LoVo (cell line): Measurements from ENCODE around the gene HEMK1.
A peak's percentile ranks its signal among the peaks of the same experiment; 100 is the strongest.

Experiments
- DNase-seq: peaks from one replicate; pipeline ENCODE4 v3.0.0-alpha.2; 2016; ENCODE audit warnings: low spot score

The HEMK1 gene

DNA sequence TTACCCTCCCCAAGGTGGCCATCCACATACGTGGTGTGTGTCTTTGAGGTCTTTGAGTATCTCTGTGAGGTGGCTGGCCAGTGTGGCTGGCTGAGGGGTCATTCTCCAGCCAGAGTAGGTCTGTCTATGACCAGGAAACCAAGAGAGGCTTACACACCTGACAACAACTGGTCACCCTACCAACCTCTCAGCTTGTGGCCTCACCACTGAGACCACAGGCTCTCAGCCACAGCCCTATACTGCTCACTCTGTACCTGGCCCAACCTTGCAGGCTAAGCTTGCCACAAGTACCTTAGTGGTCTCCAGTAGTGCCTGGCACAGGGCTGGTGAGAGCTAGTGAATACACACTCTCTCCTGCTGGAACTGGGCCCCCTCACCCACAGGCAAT, 5.1 kb downstream of the HEMK1 start:
- DNase-seq = no peak

DNA sequence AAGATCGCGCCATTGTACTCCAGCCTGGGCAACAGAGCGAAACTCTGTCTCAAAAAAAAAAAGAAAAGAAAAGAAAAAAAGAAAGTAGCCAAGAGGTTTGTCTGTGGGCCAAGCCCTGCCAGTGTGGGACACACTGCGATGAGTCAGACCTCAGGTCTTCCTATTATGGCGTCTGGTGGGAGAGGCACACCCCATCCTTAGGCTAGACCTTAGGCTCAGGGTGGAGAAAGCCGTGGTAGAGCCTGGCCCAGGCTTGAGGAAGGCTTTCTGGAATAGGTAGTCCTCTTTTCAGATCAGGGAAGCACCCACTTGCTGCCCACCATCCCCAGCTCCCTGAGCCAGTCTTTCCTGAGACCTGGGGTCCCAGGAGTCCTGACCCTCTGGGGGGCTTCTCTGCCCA, 6.0 kb downstream of the HEMK1 start:
- DNase-seq = no peak

- no peak for DNase-seq
Observed at GRCh38 chr3:50577348-50577747, 8.0 kb downstream of the HEMK1 start.

- DNase-seq = no peak
Observed at GRCh38 chr3:50580683-50581458, 11.5 kb downstream of the HEMK1 start.

GRCh38 chr3:50581459-50581842, 12.1 kb downstream of the HEMK1 start:
- no peak for DNase-seq

GRCh38 chr3:50582083-50582482, 12.8 kb downstream of the HEMK1 start:
- no peak for DNase-seq

DNA sequence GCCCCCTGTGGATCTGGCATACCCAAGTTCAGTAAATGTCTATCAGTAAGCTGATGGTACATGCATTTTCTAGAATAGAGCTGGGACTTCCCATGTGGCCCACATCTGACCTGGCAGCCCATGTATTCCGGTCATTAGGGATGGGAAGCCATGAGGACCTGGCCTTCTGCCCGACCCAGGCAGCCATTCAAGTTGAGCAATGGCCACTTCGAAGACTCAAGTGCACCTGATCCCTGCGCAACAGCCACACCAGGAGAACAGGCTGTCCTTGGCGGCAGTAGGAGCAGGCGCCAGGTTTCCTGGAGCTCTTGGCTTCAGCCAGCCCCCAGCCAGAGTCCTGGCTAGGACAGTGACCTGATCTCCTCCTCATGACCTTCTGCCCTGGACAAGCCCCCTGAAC, 14.6 kb downstream of the HEMK1 start:
- no peak for DNase-seq

DNA sequence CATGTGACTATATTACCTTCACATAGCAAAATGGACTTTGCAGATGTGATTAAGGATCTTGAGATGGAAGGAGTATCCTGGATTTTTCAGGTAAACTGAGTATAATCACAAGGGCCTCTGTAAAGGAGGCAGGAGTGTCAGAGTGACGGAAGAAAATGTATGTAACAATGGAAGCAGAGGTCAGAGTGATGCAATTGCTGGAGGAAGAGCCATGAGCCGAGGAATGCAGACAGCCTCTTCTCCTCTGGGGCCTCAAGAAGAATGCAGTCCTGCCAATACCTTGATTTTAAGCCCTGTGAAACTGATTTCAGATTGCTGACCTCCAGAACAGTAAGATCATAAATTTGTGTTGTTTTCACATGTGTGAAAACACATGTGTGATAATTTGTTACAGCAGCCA, 15.1 kb downstream of the HEMK1 start:
- no peak for DNase-seq

DNA sequence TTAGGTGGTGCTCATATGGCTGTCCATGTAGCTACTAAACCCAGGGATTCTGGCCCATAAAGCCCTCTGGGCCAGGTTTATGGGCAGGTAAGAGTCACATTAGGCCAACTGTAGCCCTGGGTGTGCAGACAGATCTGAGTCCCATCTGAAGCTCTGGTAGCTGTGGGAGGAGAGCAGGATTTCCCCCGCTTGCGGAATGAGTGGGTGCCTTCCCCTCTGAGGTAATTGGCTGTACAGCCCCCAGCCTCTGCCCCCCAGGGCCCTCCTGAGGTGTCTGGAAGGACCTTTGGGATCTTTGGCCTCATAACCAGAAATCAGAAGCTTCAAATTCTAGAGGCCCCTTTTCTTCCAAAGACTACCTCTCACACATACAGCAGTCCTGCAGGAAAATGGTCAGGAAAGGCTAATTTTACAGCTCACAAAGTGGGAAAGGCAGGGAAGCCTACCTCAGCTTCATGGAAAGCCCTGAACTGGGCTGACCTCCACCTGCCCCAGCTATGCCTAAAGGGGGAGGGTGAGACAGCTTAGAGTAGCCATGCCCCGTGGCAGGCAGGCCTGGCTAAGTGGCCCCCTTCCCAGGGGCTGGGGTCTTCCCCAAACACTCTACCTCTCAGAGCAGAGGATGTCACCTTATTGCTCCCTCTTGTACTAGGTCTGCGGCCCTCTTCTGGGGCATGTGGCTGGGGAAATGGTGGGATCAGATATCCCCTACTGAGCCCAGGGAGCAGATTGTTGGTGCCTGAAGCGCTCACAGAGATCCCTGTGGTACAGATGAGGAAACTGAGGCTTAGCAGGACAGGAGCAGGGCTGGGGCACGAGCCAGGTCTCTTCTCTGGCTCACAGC, 16.8 kb downstream of the HEMK1 start:
- DNase-seq = no peak

DNA sequence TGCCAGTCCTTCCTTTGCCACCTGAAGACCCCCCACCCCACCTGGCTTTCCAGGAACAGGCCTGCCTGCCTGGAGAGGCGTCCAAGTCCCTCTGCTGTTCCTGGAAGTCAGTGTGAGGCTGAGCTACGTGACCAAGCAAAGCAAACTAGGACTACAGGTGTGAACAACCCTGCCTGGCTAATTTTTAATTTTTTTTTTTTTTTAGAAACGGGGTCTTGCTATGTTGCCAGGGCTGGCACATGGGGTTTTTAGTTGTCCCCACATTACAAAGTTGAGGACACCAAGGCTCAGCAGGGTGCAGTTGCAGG, 17.4 kb downstream of the HEMK1 start:
- no peak for DNase-seq

DNA sequence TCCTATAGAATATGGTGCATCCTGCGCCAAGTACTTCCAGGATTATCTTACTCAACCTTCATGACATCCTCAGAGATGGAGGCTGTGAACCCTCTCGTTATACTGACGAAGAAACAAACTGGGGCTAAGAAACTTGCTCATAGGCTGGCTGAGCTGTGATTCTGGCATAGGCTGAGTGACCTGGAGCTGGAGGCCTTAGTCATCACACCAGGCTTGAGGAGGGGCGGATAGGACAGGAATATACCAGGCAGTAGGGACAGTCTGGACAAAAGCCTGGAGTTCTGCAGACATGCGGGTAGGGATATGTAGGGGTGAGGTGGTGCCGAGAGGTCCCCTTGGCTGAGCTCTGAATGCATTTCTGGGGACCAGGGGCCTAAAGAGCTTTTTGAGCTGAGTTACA, 18.1 kb downstream of the HEMK1 start:
- DNase-seq = no peak

GRCh38 chr3:50587806-50588758, 18.8 kb downstream of the HEMK1 start:
- no peak for DNase-seq

DNA sequence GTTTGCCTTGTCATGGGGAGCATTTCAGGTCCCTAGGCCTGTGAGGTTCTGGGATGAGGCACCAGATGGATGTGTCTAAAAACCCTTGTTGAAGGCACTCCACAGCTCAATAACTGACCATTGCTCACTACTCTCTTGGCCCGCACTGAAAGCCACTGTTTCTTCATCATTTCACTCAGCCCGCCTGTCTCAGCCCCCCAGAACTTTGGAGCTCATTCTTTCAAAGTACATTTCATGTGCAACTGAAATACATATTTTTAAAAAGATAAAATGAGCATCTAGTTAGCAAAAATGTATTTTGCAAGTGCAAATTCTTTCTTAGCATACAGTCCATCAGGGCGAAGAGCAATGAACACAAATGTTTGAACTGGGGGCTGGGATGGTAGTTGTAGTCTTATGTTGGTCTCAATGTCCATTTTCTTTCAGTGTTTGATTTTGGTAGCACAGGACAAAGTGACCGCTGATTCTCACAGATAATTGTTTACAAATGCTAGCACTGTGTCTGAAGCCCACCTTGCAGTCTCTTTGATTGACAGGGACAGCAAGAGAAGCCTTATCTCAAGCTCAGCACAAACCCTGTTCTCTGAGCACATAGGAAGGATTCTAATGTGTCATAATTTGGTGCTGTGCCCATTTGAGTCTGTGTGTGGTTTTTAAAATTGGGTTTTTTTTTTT, 19.6 kb downstream of the HEMK1 start:
- no peak for DNase-seq

- no peak for DNase-seq
Observed at GRCh38 chr3:50591196-50591741, 21.9 kb downstream of the HEMK1 start.

DNA sequence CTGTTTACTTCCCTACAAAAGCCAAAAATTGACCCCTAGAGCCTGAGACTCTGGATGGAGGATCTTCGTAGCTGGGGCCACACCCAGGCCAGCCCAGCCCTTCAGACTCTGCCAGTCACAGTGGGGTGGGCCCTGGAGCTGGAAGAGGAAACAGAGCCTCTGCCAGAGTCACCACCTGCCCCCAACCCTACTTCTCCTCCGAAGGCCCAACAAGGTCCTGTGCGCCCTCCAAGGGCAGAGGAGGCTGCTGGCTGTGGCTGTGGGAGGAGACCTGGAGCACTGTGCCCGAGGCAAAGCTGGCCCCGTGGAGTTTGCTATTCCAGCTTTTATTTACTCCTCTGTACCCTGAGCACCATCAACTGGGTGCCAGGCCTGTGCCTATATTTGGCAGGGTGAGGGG, 23.2 kb downstream of the HEMK1 start:
- DNase-seq = no peak

DNA sequence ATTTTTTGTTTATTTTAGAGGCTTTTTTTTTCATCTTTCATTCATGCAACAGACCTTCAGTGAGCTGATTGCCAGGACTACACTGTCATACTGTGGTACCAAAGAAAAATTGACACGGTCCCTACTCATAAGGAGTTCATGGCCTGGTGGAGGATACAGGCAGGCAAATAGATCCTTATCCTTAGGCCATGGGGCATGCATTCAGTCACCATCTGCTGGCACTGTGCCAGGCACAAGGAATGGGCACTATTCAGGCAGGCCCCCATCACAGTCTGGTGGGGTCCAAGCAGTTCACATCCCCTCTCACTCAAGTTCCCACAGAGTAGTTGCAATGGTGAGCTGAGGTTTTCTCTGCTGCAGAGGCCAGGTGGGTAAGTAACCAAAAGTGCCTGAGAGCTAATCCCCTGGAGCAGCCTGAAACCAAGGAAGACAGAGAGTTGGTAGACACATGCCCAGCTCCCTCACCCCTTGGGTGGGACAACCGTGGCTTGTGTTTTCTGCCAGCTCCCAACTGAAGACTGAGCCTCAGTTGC, 25.0 kb downstream of the HEMK1 start:
- DNase-seq = no peak

DNA sequence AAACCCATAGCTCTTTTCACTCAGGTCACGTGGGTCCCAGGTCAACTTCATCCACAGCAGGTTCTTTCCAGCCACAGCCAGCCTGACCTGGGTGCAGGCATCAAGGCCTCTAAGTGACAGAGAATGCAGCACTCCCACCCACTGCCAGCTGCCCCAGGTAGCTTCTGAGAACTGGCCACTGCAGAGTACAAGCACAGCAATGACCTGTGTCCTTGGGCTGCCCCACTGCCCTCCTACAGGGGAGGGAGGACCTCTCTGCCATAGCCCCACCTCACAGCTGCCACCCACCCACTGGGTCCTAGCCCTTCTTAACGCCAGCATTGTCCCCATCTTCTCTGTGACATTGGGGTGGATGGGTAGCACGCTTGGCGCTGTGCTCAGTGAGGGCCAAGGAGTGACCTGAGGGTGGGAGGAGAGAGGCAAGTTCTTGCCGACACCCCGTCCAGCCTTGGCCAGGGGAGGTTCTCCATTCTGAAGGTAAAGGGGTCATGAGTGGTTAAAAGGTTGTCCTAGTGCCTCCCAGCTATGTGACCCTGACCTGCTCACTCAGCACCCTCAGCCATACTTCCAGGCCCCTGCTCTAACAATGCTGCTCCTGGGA, 29.9 kb downstream of the HEMK1 start:
- DNase-seq = no peak

DNA sequence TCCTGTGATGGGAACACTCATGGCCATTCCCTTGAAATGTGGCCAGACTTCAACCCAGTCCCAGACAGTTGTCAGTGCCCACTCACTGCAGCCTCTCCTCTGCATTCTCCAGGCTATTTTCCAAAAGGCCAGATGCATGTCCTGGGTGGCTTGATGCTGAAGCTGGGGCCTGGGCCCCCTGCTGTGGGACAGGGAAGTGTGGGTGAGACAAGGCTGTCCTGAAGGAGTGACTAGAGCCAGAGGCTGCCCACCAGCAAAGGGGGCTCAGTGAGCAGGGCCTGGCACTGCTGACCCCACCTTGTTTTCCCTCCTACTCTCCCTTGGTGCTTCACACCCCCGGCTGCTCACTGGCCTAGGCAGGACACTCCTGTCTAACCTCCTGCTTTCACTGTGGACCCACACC, 30.4 kb downstream of the HEMK1 start:
- DNase-seq = no peak

GRCh38 chr3:50600141-50600753, 30.9 kb downstream of the HEMK1 start:
- DNase-seq = no peak

- peak; percentile 87 for DNase-seq
Observed at GRCh38 chr3:50600841-50601591, 31.7 kb downstream of the HEMK1 start.
